ENCODE data around the gene PTCH1.
A peak's percentile ranks its signal among the peaks of the same experiment; 100 is the strongest.

PTCH1 gene

GRCh38 chr9:95436416-95436815 is 80.4 kb downstream of the PTCH1 start:
- DNase-seq: no peak

- no peak for DNase-seq
Observed at GRCh38 chr9:95435074-95435728, 81.6 kb downstream of the PTCH1 start.

GRCh38 chr9:95434116-95435073 is 82.4 kb downstream of the PTCH1 start:
- no peak for DNase-seq

- DNase-seq: no peak
Observed at GRCh38 chr9:95433096-95433819, 83.5 kb downstream of the PTCH1 start.

GRCh38 chr9:95431286-95431685 is 85.5 kb downstream of the PTCH1 start:
- no peak for DNase-seq

- DNase-seq: no peak
Observed at GRCh38 chr9:95429948-95430620, 86.7 kb downstream of the PTCH1 start.

- DNase-seq: no peak
Observed at GRCh38 chr9:95429096-95429495, 87.7 kb downstream of the PTCH1 start.

GRCh38 chr9:95425910-95426551 is 90.7 kb downstream of the PTCH1 start:
- DNase-seq: peak; percentile 75

GRCh38 chr9:95422650-95423049 is 94.1 kb downstream of the PTCH1 start:
- peak; percentile 10 for DNase-seq

GRCh38 chr9:95420518-95420917 is 96.3 kb downstream of the PTCH1 start:
- DNase-seq: no peak

GRCh38 chr9:95419444-95419843 is 97.3 kb downstream of the PTCH1 start:
- no peak for DNase-seq

GRCh38 chr9:95415158-95415557 is 101.6 kb downstream of the PTCH1 start:
- no peak for DNase-seq

GRCh38 chr9:95413793-95414192 is 103.0 kb downstream of the PTCH1 start:
- DNase-seq: no peak

- DNase-seq: no peak
Observed at GRCh38 chr9:95411054-95411892, 105.5 kb downstream of the PTCH1 start.

- DNase-seq: no peak
Observed at GRCh38 chr9:95409650-95410426, 106.9 kb downstream of the PTCH1 start.

GRCh38 chr9:95407524-95407923 is 109.2 kb downstream of the PTCH1 start:
- no peak for DNase-seq

GRCh38 chr9:95406121-95406520 is 110.7 kb downstream of the PTCH1 start:
- no peak for DNase-seq

- DNase-seq: peak; percentile 3
Observed at GRCh38 chr9:95399261-95399660, 117.5 kb downstream of the PTCH1 start.
